Left lobe of liver (tissue), 2 donors: ENCODE results near the gene KDM4C. TPM values are rescaled to one million over a fixed set of nuclear protein-coding genes. Genes with fewer than 3 reads are reported as not detected.
A peak's percentile ranks its signal among the peaks of the same experiment; 100 is the strongest.
"Not testable (repeated sequence)": the region's sequence is repeated elsewhere in the genome, so short reads cannot be mapped to it uniquely, and the experiment has no call there.

ENCODE experiments used
- ATAC-seq: fragments of 200-7000 bp; cut with Tn5 transposase; one replicate; pipeline ENCODE4 v1.9.1; 2020; ENCODE audit warnings: mild to moderate bottlenecking, moderate library complexity
- DNase-seq: peaks from one replicate; pipeline ENCODE4 v3.0.0-alpha.2; 2020; ENCODE audit warnings: low spot score
- total RNA-seq: library from RNA; stranded (reverse); gene quantifications from one replicate; pipeline ENCODE4 v1.2.1, GENCODE V29; 2021
- donor health status: DM: no; HTN: no; CAD: no; lungs with moderate emphysema.
- donor health status: DM: no; HTN: yes; CAD: no.

KDM4C gene
- total RNA-seq, 1 donor from 2014 or later = 15.8 TPM

DNA sequence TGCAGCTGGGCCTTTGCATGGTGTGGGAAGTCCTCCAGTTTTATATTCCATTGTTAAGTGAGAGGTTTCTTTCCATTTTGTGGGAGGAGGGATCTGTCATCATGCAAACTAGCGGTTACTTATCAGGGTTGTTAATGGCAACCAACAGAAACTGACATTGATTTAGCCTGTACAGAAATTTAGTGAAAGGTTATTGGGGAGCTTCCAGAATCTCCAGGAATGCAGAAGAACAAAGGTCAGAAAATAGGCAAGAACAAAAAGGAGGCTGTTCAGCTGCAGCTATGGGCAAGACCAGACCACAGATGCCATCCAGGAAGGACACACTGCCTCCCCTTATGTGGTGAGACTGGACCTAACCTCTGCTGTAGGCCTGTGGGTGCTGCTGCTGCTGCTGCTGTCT is 395.8 kb downstream of the KDM4C start:
- DNase-seq (no peak), ATAC-seq (peak; percentile 69)

DNA sequence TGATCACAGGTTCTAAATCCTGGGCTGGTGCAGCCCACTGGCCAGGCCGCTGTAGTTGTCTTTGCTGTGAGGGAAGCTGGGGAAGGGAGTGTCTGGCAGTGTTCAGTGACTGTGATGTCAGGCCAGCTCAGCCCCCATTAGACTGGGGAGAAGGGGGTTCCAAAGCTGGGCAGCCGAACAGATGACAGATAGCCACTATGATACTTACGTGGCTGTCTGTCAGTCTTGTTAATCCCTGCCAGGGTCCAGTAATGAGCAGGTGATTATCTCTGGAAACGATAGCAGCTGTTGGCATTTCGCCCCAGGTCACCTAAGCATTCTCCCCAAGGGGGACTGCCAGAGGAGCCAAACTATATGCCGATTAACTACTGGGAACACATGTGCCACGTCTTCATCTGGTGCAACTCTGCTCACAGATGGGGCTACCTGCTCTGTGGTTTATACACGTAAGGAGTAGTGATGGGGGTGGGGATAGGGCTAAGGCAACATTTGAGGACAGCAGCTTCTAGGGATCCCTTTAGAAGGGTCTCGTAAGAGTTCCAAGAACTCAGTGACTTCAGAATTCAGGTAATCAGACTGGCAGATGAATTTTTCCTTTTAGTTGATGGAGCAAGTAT is 396.3 kb downstream of the KDM4C start:
- no peak for ATAC-seq

DNA sequence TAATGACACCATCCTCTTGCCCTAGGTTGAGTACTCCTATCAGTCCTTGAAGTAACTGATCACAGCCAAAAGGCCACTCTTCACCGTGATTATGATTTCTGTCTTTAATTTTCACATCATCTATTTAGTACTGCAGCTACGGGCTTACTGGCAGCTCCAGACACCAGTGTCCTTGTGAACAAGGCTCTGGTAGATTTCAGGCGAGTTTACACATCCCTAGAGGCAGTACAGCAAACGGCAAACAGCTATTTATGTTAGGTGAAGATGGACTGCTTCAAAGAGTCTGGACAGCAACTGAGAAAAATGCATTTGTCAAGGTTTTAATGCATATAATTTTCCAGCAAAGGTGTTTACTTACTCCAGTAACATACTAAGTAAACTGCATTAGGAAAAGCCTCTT is 396.9 kb downstream of the KDM4C start:
- ATAC-seq (no peak), DNase-seq (no peak)

More for the DNA sequence above, 396.3 kb downstream of the KDM4C start:
- no peak for DNase-seq

DNA sequence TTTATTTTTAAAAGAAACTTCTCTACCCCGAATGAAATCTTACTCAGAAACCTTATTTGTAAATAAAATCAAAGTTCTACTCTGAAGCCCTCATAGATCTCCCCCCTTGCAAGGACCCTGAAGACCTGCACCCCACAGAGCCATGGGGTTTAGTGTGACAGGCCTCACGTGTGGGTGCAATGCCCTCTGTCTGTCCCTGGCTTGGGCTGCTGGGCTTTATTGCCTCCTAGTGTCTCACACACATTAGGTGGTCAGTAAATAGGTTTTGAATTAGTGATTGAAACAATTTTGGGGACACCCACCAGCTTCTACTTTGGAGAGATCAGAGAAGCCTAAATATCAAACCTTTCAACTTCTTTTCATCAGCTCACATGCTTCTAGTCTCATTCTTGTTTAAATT is 403.7 kb downstream of the KDM4C start:
- ATAC-seq = no peak
- DNase-seq = no peak

DNA sequence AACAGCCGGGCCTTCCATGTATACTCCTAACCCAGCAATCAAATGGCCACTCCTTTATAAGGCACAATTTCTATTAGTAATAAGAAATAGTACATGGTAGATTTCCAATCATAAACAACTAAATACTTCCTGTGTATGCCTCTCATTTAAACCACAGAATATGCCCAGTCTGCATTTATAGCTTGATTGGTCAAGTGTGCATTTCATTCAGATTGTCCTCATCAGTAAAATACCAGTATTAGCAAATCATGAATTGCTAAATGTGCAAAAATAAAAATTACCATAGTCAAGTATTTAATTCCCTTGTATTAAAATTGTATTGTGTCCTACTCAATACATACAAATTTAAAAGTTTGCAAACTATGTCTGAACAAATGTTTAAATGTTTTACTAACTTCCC is 406.2 kb downstream of the KDM4C start:
- DNase-seq (no peak), ATAC-seq (no peak)

DNA sequence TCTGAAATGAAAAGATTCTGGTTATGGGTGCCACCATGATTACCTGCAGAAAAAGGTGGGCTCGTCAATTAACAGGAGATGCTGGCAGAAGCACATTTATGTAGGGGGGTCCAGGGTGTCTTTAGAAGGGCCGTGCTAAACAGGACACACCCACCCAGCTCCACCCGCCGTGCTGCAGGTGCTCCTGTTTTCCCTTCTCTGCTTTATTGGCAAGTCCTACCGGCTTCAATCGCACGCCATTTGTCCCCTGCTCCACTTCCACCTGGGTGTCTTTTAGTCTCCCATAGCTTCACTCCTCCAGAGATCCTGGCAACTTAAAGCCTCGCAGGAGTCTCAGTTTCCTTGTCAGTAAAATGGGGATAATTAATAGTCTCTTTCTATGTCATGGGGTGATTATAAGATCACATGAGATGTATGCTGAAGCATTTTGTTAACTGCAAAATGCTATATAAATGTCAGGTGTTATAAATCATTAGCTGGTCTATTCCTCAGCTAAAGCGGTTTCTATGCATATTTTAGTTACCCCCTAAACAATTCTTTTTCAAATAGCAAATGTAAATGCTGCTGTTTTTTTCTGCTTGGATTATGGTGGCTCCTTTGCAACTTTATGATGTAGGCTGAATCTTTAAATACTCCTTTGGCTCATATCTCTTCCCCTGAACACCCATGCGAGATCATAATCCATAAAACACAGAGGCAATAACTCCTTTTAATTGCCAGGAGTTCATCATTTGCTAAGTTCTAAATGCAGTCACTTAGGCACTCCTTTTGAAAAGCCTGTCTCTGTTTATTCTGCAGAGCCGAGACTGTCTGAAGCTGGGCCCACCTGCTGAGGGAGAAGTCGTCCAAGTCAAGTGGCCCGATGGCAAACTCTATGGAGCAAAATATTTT is 406.9 kb downstream of the KDM4C start:
- ATAC-seq (no peak), DNase-seq (no peak)

DNA sequence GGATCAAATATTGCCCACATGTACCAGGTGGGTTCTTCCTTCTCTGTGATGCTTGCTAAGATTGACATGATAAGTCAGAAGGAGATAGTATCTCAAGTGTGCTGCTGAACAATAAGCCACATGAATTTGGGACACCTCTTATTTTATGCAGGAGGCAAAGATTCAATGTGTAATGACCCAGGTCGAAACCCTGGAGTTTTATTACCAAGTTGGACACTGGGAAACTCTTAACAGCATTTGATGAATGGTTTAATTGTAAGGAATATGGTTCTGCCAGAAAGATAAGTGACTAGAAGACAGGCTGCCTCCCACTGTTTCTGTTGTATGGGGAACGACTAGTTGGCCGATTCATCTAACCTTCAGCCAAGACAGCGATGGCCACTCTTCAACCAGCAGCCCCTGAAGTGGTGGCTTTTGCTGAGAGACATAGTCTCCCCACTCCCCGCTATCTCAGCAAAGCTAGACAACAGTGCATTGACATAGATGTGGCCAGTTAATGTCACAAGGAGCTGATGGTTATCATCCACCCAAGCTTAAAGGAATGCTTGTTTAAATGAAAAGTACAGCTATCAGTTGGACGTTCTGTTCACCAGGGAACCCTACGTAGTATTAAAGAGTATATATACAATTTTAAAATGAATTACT is 407.7 kb downstream of the KDM4C start:
- no peak for ATAC-seq
- no peak for DNase-seq

DNA sequence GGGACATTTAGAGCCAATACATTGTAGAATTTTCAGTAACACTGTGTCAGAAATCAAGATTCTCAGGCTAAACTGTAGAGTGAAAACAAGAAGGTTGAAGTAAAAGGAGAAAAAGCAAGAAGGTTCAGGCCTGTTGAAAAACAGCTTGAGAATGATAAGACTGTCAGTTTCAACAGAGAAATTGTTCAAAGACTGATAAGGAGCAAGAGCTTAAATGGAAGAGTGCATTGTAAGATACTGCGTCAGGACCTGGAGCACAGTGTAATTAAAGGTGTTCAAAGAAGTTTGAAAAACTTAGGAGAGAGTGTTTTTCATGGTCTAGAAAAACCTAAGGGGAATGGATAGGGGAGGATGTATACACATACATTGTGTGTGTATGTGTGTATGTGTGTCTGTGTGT is 408.3 kb downstream of the KDM4C start:
- no peak for DNase-seq
- no peak for ATAC-seq

DNA sequence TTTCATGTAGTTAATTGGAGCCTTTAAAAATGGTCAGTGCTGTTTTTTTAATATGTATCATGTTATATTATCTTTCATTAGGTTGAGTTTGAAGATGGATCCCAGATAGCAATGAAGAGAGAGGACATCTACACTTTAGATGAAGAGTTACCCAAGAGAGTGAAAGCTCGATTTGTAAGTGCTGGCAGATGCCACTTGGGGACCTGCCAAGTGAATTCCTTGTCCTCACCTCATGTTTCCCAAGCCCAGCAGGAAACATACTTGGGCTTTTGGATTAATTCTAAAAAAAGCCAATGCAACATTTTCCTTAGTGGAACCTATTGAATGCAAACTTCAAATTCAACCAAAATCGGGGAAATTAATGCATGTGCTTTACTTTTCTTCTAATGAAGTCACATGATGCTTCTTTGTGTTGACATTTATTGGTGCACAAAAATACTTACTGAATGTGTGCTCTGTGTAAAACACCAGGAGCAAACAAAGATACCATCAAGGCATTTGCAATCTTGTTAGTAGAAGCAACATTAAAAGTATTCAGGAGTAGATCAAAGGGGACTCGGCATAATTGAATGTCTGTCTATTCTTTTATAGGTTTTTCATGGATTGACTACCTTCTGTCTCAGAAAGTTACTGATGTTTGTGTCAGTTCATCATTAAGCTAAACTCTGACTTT is 412.1 kb downstream of the KDM4C start:
- ATAC-seq = peak; percentile 60
- DNase-seq = no peak

DNA sequence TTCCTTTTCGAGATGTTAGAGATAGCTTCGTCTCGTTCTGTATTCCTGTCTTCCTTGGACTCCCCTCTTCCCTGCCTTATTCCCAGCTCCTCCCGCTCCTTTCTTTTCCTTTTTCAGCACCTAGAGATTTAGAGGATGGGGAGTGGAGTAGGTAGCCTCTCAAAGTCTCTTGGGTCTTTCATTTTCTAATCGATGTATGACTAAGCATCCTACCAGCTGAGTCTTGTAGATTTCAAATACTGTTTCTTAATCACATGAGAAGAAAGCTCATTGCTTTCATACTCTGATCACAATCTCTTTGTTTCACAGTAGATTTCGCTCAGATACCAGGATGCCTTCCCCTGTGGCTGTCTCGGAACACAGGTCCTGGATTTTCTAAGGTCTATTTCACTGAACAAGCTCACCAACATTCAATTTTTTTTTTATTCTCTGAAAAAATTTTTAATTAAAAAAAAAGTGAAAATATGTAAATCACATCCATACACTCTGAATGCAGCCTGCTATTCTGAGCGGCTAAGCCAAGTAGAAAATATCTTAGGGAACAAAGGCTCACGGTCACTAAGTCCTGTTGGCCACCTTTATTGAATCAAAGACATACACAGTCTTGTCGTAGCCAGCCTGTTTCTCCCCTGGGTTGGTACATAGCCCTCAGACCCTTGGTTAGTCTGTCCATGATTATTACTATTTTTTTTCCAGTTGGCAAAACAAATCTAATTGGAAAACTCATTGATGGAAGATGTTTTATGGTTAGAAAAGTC is 413.8 kb downstream of the KDM4C start:
- ATAC-seq = no peak
- no peak for DNase-seq

DNA sequence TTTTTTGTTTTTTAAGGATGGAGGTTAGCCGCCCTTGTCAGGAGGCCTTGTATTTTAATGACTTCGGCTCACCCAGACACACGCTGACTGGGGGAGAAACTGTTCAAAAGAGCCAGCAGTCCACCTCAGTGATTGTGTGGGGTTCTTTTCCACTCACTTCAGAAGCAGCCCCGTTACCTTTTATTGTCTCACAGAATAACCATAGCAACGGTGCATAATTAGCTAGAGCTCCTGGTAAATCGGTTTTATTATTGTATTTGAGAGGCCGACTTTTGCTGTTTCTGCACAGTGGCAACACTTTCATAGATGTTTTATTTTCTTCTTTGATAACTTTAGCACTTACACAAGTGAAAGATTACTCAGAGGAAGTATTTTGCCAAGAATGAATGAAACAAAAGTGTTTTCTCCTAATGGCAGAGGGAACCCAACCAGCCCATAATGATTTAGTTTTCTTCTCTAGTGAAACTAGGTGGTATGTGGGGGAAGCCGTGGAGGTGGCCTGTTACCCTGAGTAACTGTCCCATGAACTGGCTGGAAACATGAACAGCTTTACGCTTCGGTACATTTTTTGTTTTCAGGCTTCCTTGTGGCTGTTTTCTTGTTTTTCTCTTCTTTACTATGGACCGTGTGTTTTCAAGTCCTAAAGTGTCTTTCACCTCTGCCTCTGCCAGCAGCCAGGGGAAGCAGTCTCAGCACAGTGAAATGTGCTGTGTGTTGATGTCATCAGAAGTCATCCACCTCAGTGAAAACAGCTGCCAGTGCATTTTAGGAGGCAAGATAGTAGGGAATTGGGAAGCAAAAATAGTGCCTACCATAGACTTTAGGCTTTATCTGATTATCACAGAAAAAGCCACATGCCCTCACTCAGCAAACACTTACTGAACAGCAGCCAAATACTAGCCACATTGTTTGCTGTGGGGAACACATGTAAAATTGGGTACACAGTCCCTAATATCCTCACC is 414.7 kb downstream of the KDM4C start:
- ATAC-seq (no peak), DNase-seq (no peak)

DNA sequence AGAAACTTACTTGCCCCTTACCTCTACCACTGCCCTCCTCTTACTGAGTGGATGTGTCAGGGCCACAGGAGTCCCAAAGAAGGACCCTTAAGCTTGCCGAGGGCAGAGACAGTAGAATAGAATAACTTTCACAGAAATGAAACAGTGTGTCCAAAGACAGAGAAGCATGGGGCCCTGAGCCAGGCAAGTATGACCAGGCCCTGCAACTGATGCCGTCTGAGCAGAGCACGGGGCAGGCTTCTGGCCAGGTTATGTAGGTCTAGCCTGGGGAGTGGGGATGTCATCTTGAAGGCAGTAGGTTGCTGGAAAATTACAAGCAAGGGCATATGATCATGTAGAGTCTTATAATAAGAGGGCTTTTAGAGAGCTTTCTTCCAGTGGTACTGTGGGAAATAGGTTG is 415.4 kb downstream of the KDM4C start:
- no peak for DNase-seq
- ATAC-seq = no peak

DNA sequence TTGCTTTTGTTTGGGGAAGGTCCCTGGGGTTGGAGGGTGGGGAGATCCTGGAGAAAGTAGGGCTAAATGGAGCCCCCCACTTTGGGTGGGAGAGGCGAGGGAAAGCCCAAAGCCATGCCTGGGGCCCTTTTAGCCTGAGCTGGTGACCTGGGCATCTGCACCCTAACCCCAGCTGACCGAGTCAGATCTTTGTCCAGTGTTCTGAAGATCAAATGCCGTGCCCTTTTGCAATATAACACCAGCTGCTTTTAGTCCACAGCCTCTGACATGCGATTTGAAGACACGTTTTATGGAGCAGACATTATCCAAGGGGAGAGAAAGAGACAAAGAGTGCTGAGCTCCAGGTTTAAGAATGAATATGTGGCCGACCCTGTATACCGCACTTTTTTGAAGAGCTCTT is 416.5 kb downstream of the KDM4C start:
- no peak for DNase-seq

DNA sequence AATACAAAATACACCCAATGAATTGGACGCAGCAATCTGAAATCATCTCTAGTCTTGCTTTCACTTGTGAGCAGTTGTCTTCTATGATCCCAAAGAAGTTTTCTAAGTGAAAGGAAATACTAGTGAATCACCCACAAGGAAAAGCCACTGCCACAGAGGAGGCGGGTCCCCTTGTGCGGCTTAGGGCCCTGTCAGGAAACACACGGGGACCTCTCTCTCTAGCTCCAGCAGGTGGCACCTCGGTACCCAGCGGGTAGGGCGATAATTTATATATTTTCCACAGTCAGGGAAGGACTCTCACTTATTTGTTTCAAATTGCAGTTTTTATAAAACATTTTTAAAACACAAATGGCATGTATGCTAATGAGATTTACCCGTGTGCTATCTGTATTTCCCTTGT is 417.1 kb downstream of the KDM4C start:
- ATAC-seq = no peak
- no peak for DNase-seq

More for the DNA sequence above, 416.5 kb downstream of the KDM4C start:
- no peak for ATAC-seq

DNA sequence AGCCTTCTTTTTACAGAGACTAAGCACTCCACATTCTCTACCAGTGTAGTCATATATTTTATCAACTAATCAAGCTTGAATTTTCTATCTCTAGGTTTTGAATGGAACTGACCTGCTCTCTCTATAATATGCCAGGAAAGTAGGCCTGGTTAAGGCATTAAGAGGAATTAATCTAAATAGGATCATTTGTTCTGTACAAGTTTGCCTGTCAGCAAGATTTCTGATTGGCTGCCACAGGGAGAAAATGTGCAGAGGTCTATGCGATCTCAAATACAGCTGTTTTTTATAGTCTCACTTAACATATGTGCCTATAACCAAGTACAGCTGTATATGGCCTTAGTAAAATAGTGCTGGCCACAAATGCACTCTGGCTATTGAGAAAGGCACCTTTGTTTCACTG is 418.8 kb downstream of the KDM4C start:
- DNase-seq (no peak), ATAC-seq (no peak)

DNA sequence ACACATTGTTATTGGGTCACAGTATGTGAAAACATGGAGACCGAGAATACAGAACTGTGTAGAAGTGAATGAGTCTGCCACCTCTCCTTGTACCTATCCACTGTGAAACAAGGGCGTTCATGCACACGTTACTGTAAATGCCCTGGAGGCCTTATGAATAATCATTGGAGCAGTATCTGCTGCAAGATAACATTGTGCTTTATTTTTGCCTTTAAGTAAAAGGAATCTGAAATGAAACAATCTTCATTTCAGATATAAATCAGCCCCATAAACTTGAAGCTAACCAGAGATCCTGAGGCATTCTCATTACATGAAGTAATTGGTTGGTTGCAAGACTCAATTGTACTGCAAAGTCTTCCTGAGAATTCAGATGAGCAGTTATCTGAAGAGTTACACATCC is 419.6 kb downstream of the KDM4C start:
- DNase-seq = no peak

DNA sequence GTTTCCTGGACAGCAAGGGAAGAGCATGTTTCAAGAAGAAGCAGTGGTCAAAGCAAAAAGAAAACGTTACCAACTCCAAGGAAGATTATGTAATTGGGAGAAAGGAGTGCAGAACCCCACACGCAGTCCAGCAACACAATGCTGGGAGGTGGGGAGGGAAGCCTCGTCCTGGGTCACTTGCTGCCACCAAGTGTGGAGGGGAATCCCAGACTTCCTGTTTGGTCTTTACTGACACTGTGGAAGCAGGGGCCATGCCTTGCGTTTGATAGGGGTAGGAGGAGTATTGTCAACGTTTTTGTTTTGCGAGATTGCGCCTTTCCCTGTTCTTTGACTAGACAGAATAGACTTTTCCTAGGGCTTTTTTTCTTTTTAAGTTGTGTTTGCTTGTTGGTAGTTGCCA is 421.0 kb downstream of the KDM4C start:
- no peak for DNase-seq
- peak; percentile 46 for ATAC-seq

More for the DNA sequence above, 419.6 kb downstream of the KDM4C start:
- ATAC-seq = no peak

DNA sequence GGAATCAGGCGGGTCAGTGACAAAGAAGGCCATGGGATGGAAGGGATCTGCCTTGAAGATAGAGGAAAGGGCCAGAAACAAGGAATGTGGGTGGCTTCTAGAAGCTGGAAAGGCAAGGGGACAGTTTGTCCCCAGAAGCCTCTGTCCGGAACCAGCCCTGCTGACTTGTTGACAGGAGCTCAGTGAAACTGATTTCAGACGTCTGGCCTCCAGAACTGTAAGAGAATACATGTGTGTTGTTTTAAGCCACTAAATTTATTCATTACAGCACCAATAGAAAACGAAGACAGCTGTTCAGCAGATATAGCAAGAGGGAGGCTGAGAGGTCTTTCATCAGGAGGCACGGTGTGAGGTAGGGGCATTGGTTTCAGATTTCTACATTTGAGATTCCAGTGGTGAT is 422.5 kb downstream of the KDM4C start:
- ATAC-seq = no peak
- DNase-seq = no peak

DNA sequence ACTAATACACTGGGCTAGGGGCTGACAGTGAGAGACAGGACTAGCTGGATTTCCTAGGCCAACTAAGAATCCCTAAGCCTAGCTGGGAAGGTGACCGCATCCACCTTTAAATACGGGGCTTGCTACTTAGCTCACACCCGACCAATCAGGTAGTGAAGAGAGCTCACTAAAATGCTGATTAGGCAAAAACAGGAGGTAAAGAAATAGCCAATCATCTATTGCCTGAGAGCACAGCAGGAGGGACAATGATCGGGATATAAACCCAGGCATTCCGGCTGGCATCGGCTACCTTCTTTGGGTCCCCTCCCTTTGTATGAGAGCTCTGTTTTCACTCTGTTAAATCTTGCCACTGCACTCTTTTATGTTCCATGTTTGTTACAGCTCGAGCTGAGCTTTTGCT is 425.4 kb downstream of the KDM4C start:
- ATAC-seq, DNase-seq: not testable (repeated sequence)
